Ovary (tissue), 3 donors: ENCODE measurements around the gene PER3.

Experiments
- CTCF ChIP-seq, 3 donors: fragments of 450-650 bp in 2 of 3; fragments of 200-600 bp in 1 of 3; IDR thresholded peaks; one replicate each; pipeline versions ENCODE4 v1.5.1 to v1.8.0; 2016 to 2022; ENCODE audit warnings: antibody characterized with exemption in 3 of 3, mild to moderate bottlenecking in 1 of 3
- EP300 ChIP-seq: sonication (generic); formaldehyde crosslinking; IDR thresholded peaks from one replicate; pipeline ENCODE4 v1.6.1; 2017; ENCODE audit warnings: antibody characterized with exemption
- donor health status: DM: no; HTN: no; CAD: no.

- TF ChIP-seq CTCF (IDR thresholded peaks at IDR 0.05) (no peak), EP300 (no peak)
These were observed 87.0 kb downstream of the PER3 start for GRCh38 chr1:7871136-7871535.
